GM04503 (cell line): Measurements from ENCODE around the gene RPS27L.

Experiments
- DNase-seq: peaks from one replicate; pipeline ENCODE4 v3.0.0-alpha.2; 2012; ENCODE audit warnings: low read depth

RPS27L gene

DNA sequence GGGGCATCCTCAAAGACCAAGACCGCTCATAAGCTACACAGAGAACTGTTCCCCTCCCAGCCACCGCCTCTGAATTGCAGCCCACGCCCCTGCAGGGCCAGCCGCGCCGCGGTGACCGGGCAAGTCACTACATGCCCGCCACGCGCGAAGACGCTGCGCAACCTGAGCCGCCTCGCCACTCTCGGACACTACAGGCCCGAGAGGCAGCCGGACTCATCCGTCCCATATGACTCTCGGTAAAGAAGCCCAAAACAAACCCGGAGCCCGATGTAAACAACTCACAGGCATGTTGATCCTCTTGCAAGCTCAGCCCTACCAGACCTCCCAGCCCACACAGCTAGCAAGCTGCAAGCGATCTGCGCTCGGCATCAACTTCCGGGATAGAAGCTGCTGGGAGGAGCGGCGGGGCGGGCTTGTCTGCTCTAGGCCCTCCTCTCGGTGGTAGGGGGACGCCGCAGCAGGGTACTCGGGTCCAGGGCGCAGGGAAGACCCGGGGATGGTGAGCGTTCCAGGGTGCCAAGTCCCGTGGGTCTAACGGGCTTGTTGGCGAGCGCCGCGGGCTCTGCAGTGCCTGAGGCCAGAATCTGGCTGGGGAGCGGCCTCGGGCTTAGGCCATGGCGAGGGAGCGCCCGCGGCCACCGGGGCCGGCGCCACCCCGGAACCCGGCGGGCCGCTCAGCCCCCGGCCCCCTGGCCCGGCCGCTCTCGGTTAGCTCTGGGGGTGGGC, at the start of gene RPS27L:
Gene RPS27L (minus strand): TSS at position 360 of the 726 bp plus-strand sequence. CDS start 72 bp downstream, at position 288.
- peak; percentile 76 for DNase-seq

DNA sequence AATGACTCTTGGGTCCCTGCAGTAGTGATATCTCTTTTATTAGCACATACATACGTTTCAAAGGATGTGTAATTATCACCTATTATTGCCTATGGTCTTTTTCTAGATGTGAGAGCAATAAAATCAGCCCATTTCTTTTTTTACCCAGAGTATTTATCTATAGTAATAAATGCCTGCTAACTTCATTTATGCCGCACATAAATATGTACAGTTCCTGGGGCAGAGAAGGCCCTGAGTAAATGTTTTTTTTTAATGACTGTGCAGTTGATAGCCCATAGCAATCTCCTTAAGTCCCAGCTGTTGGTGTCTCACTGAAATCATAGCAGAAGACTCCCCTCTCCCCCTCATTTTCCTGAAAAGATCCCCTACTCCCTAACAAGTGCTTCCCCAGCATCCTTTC, 48.8 kb upstream of the RPS27L start:
- no peak for DNase-seq

DNA sequence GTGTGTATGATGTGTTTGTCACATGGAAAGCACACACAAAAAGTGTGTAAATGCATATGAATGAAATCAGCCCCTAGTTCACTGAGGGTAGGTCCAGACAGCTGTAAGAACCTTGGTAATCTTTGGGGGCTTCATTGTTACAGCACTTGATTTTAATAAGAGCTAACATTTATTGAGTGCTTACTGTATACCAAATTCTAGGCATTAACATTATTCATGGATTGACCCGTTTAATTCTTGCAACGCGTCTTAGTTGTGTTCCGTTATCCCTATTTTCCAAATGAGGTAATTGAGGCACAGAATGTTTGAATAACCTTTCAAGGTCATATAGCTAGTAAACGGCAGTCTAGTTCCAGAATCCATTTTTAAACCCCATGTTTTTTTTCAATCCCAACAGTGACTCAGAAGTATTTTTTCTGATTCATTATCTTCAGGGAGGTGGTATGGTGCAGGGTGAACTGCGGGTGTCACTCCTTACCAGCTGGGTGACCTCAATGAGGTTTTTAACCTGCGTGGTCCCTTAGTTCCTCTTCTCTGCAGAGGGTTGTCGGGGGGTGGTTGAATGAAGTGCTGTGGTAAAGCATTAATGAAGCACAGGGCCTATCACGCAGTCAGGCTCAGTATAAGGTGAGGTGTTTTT, 46.3 kb upstream of the RPS27L start:
- no peak for DNase-seq

DNA sequence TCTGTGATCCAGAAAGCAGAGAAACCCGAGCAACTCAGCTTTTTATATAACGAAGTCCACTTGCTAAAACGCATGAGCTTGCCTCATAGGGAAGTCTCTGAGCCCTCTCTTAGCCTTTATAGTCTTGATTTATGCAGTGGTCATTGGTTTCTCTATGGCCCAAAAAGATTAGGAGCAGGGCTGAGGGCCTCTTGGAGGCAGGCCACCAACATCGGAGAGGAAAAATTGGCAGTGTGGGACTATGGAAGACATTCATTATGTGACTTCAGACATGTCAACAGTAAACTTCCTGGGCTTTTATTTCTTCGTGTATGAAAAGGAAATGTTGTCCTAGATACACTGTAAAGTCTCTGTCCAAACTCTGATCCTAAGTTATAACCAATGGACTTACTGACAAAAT, 45.6 kb upstream of the RPS27L start:
- no peak for DNase-seq

DNA sequence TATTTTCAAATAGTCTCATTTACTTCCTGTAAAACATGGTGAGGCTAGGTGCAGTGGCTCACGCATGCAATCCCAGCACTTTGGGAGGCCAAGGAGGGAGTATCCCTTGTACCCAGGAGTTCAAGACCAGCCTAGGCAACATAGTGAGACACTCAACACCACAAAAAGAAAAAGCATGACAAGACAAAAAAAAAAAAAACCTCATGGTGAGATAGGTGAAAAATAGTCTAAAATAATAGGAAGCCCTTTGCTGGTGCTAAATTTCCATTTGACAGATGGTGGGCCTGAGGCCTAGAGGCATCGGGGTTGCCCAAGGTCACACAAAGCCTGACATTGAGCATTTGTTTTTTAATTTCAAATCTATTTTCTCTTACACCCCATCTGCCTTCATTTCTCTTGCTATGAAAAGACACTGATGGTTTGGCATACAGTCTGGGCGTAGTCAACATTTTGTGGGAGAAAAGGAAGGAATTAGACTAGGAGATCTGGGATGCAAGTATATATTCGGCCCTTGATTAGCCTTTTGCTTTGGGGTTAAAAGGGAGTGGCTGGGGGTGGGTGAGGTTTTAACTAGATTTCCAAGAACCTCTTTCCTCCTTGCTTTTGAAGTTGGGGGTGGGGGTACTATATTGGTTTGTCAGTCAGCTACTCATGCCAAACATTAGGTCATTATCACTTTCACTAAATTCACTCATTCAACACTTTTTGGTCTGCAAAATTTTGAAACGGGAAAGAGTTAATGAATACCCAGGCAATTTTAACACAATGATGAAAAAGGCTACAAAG, 43.4 kb upstream of the RPS27L start:
- no peak for DNase-seq

DNA sequence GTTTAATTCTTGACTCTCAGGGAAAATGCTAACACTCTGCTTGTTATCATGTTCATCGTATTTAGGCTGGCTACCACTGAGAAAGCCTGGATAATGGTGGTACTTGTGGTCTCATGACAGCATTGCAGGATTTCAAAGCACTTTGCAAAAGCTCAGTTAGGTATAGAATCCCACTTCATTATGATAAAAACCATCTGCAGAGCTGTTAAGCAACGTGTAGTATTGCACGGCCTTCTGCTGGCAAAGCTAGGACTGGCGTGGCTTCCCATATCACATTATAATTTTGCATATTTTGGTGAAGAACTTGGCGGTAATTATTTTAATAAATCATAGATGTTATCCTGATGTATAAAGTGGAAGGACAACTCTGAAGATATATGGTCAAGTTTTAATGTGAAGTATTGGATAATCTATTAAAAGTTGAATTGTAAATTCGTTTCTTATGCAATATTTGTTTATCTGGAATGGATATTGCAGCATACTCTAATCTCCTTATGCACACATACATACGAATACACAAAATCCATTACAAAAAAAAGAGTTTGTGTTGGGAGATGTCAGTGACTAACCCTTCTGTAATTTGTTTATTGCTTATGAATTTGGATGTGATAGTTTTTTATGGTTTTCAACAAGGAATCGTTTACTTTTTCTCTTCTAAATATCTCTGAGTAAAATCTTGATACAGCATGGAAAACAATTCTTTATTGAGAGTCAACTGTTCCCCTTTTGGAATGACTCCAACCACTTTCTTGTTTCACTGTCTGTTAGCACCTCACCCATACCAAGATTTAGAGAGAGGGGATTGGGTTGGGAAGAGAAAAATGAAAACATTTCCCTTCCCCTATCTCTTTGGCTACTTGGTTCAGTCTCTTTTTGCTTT, 41.3 kb upstream of the RPS27L start:
- no peak for DNase-seq

DNA sequence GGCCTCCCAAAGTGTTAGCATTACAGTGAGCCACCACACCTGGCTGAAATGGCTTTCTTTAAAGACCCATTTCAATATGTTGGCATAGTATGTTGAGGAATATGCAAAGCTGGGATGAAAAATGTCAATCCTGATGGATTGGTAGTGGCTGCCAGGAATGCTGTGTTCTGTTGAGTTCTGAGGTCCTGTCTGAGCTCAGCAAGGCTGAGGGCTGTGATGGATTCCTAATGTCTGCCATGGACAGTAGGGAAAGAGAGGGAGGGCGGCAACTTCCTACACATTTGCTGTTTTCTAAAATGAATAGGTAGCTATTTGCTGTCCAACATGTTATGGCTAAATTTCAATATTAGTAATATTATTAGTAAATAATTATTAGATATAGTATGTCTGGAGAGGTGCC, 40.3 kb upstream of the RPS27L start:
- no peak for DNase-seq

- no peak for DNase-seq
Measured at GRCh38 chr15:63196842-63197241, 39.6 kb upstream of the RPS27L start.

DNA sequence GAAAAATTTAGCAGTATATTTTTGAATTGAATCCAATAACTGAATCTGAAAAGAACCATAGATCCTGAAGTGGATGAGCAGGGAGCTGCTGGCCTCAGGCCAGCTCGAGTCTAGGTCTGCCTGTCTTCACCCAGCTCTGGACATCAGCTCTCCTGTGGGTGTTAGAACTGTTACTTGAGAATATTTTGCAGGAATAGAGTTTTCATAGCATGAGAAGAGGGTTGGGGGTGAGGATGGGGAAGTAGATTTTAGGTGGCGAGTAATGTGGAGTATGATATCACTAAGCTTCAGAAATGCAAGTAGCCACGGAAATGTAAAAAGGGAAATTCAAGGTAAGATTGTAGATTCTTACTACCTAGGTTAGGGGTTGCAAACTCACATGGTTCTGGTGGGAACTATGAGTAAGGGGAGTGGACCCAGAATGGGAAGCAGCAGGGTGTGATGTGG, 38.3 kb upstream of the RPS27L start:
- no peak for DNase-seq

- no peak for DNase-seq
Measured at GRCh38 chr15:63194880-63195568, 37.7 kb upstream of the RPS27L start.

GRCh38 chr15:63194302-63194701, 37.0 kb upstream of the RPS27L start:
- DNase-seq, result no peak

DNA sequence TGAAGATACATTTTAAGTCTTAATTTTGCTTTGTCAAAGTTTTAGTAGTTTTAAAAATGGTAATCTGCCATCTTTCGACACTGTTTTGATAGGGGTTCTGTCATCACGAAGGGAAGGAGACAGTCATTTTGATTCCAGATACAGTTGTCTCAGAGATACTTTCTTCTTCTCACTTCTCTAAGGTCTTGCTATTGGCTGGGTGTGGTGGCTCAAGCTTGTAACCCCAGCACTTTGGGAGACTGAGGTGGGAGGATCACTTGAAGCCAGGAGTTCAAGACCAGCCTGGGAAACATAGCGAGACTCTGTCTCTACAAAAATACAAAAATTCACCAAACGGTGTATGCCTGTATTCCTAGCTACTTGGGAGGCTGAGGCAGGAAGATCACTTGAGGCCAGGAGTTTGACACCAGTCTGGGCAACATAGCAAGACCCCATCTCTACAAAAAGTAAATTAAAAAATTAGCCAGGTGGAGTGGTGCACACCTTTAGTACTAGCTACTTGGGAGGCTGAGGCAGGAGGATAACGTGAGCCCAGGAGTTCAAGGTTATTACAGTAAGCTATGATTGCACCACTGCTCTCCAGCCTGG, 35.4 kb upstream of the RPS27L start:
- no peak for DNase-seq

DNA sequence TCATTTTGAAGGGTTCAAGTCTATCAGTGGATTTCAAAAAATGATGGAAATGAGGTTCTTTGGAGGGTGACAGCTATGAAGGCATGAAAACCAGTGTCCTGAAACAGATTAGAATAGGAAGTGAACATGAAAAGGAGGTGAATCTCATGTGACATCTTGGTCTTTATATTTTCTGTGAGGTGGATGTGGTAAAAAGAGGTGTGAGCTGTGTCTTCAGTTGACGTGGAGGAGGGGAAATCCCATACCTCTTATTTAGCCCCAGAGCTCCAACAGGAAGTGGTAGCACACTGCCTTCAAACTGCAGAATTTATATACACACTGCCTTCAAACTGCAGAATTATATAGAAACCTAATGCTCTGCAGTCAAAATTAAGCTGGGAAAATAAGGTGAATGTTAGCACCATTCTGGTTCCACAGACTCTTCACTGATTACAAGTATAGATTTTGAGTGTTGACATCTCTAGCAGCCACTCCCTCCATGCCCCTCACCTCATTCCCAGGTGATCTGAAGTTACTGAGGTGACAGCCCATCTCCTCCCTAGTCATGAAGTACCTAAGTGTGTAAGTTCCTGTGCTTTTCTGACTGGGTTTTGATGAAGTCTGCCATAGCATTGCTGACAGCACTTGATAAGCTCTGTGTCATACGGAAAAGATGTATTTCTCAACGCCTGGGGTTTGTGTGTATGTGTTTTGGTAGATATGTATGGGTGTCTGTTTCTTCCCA, 34.8 kb upstream of the RPS27L start:
- DNase-seq, result no peak

- no peak for DNase-seq
Measured at GRCh38 chr15:63190769-63191649, 33.7 kb upstream of the RPS27L start.

- no peak for DNase-seq
Measured at GRCh38 chr15:63189941-63190768, 32.9 kb upstream of the RPS27L start.

- peak; percentile 72 for DNase-seq
Measured at GRCh38 chr15:63188926-63189871, 31.9 kb upstream of the RPS27L start, which contains the start of gene RAB8B. Gene RAB8B (plus strand): TSS chr15:63189606. CDS start chr15:63189625, 19 bp downstream.
